Measurements from ENCODE around the gene ZNF354B. TPM values are rescaled to one million over a fixed set of nuclear protein-coding genes. Genes with fewer than 3 reads are reported as not detected.
"Not testable (repeated sequence)": the region's sequence is repeated elsewhere in the genome, so short reads cannot be mapped to it uniquely, and the experiment has no call there.

ZNF354B gene
- total RNA-seq, 1 donor from 2014 or later: 15.7 TPM

DNA sequence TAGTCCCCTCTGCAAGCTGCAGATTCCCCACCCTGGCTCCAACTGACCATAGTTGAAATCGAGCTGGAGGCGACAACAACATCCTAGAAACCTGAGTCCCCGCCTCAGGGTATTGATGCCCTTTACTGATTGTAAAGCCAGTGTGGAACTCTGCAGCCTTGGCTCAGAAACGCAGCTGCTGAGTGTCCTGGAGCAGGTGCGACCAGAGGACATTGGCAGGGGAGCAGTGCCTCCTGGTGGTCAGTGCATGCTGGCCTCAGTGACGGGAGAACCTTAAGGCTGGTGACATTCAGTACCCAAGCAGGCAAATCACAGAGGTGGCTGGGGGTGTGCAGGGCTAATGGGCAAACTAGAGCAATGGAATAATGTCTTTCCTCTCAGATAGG is 20.4 kb upstream of the ZNF354B start:
- intact Hi-C loops (cut with DNase I): no loop called here
- Histone ChIP-seq H3K9me3 (no peaks in the 10 kb centered on the region), H3K27ac (no peak overlapping the region), H3K27me3 (no peaks in the 10 kb centered on the region), H3K4me3 (no peak overlapping the region), H3K36me3 (no peaks in the 10 kb centered on the region), H3K4me1 (no peaks in the 10 kb centered on the region)
- peak; percentile 87 for DNase-seq
- TF ChIP-seq, protein P1, sequence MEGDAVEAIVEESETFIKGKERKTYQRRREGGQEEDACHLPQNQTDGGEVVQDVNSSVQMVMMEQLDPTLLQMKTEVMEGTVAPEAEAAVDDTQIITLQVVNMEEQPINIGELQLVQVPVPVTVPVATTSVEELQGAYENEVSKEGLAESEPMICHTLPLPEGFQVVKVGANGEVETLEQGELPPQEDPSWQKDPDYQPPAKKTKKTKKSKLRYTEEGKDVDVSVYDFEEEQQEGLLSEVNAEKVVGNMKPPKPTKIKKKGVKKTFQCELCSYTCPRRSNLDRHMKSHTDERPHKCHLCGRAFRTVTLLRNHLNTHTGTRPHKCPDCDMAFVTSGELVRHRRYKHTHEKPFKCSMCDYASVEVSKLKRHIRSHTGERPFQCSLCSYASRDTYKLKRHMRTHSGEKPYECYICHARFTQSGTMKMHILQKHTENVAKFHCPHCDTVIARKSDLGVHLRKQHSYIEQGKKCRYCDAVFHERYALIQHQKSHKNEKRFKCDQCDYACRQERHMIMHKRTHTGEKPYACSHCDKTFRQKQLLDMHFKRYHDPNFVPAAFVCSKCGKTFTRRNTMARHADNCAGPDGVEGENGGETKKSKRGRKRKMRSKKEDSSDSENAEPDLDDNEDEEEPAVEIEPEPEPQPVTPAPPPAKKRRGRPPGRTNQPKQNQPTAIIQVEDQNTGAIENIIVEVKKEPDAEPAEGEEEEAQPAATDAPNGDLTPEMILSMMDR (IDR thresholded peaks at IDR 0.05): peak; percentile 60
- peak; percentile 96 for ATAC-seq

DNA sequence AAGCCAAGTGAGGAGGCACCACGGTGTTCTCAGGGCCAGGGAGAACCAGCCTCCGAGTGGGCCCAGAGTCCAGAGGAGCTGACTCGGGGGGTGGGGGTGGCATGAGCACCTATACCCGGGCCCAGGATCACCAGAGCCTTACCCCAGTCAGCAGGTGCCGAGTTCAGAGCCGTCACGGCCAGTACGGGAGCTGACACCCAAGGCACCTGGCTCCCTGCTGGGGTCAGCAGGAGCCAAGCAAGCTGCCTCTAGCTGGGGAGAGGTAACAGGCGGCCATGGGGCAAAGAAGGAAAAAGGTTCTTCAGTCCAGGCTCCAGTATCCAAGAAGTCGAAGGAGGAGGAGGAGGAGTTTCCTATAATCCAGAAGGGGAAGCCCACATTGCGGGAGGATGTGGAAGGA is 19.4 kb upstream of the ZNF354B start:
- H3K4me1 ChIP-seq; DNase-seq; intact Hi-C loops (cut with DNase I); ATAC-seq; H3K27ac ChIP-seq; H3K36me3 ChIP-seq; H3K27me3 ChIP-seq; H3K9me3 ChIP-seq; H3K4me3 ChIP-seq: not testable (repeated sequence)

DNA sequence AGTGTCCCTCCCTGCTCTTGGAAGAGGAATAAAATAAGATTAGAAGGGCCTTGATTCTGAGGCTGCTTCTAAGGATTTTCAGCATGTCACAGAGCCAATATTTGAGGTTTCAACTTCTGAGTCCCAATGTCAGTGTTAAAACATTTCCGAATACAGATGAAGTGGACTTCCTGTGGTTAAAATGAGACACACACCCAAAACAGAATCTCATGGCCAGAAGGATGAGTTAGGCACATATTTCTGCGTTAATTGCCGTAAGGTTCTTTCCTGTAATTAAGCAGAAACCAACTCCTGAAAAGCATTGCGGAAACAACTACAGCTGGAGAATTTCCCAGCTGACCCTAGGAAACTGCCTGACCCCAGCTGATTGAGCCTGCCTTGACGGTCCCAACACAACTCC is 10.4 kb upstream of the ZNF354B start:
- Histone ChIP-seq H3K27me3 (no peaks in the 10 kb centered on the region), H3K9me3 (no peaks in the 10 kb centered on the region), H3K4me3 (no peak overlapping the region), H3K27ac (no peak overlapping the region), H3K4me1 (no peaks in the 10 kb centered on the region), H3K36me3 (no peaks in the 10 kb centered on the region)
- intact Hi-C loops (cut with DNase I): no loop called here
- ATAC-seq: no peak
- TF ChIP-seq, protein P1 (IDR thresholded peaks at IDR 0.05): no peak
- DNase-seq: no peak

DNA sequence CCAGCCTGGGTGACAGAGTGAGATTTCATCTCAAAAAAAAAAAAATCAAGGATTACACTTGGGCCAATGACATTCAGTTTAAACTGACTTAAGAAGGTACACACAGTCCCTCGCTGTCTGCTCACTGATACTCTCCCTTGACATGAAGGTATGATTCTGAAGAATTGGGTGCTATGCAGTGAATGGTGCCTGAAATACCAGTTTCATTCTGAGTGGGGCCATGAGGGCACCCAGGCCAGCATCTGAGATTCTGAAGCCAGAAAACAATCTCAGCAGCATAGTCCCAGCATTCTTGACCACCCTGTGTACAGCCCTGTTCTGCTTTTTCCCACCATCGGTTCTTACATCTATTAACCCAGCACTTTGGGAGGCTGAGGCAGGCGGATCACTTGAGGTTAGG is 7.8 kb upstream of the ZNF354B start:
- Histone ChIP-seq H3K4me3 (no peak overlapping the region), H3K9me3 (no peaks in the 10 kb centered on the region), H3K27me3 (no peaks in the 10 kb centered on the region), H3K27ac (no peak overlapping the region), H3K36me3 (no peaks in the 10 kb centered on the region), H3K4me1 (no peaks in the 10 kb centered on the region)
- no peak for ATAC-seq
- TF ChIP-seq, protein P1 (IDR thresholded peaks at IDR 0.05): no peak
- intact Hi-C loops (cut with DNase I): no loop called here
- no peak for DNase-seq

DNA sequence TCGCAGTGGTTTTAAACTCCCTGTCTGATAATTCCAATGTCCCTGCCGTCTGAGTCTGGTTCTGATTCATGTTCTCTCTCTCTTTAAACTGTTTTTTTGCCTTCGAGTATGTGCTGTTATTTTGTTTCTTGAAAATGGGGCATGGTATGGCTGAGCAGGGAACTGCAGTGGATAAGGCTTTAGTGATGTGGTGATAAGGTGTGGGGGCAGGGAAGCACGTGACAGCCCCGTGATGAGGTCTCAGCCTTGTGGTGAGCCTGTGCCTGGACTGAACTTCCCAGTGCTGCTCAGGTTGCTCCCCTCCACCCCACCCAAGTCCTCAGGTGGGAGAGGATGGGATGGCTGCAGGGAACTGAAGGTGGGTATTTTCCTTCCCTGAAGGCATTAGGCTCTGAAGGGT is 5.5 kb upstream of the ZNF354B start:
- H3K36me3 ChIP-seq: no peaks in the 10 kb centered on the region
- no peak for ATAC-seq
- no peaks in the 10 kb centered on the region for H3K27me3 ChIP-seq
- H3K27ac ChIP-seq: no peak overlapping the region
- peaks cover 1% of the 10 kb centered on the region for H3K4me1 ChIP-seq
- no peak for DNase-seq
- H3K4me3 ChIP-seq: no peak overlapping the region
- no peaks in the 10 kb centered on the region for H3K9me3 ChIP-seq
- TF ChIP-seq, protein P1 (IDR thresholded peaks at IDR 0.05): no peak
- intact Hi-C loops (cut with DNase I): no loop called here

DNA sequence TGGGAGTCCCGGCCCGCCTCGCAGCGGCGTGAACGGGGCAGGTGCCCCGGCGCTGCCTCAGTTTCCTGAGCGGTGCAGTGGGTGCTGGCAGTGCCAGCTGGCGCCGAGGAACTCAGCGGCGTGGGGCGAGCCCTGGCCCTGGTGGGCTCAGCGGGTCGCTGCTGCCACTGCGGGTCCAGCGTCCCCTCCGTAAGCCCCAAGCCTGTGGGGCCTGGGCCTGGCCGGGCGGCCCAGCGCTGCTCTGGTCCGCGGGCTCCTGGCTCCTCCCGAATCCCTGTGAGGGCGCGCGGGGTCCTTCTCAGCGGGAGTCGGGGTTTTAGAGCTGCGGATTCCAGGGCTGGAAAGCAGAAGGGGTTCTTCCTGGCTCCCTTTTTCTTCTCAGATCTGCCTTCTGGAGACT is 862 bp downstream of the ZNF354B start:
- H3K27ac ChIP-seq: peak overlapping the region; percentile 81
- DNase-seq; intact Hi-C loops (cut with DNase I); H3K27me3 ChIP-seq; H3K9me3 ChIP-seq: not testable (repeated sequence)
- ATAC-seq: peak; percentile 19
- H3K4me3 ChIP-seq: peak overlapping the region; percentile 78
- H3K36me3 ChIP-seq: peaks cover 17% of the 10 kb centered on the region
- H3K4me1 ChIP-seq: peaks cover 13% of the 10 kb centered on the region

DNA sequence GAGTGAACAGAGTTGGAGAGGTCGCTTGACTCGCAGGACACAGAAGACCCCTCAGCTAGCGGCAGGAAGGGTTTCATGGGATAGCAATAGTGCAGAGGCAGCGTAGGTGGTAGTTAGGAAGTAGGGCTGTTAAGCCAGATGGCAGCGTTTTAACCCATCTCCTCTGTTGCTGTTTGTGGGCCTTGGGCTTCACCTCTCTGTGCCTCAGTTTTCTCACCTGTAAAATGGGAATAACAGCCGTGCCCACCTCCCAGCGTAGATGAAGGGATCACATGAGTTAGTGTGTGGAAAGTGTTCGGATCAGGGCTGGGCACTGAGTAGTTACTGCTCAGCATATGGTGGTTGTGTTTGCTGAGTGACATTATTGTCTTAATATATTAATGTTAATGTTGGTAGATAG is 1.9 kb downstream of the ZNF354B start:
- peak overlapping the region; percentile 5 for H3K4me3 ChIP-seq
- DNase-seq (no peak), ATAC-seq (no peak)
- no peaks in the 10 kb centered on the region for H3K27me3 ChIP-seq
- H3K36me3 ChIP-seq: peaks cover 27% of the 10 kb centered on the region
- no peaks in the 10 kb centered on the region for H3K9me3 ChIP-seq
- TF ChIP-seq, protein P1 (IDR thresholded peaks at IDR 0.05): no peak
- H3K4me1 ChIP-seq: peaks cover 13% of the 10 kb centered on the region
- intact Hi-C loops (cut with DNase I): no loop called here
- no peak overlapping the region for H3K27ac ChIP-seq
